ENCODE data around the gene IL17RB. TPM values are rescaled to one million over a fixed set of nuclear protein-coding genes. Genes with fewer than 3 reads are reported as not detected.
A peak's percentile ranks its signal among the peaks of the same experiment; 100 is the strongest.

The IL17RB gene
- total and polyA plus RNA-seq, 2 of the 4 experiments (the other 2 are of a cell fraction), result under 0.01 TPM; not detected in 1

DNA sequence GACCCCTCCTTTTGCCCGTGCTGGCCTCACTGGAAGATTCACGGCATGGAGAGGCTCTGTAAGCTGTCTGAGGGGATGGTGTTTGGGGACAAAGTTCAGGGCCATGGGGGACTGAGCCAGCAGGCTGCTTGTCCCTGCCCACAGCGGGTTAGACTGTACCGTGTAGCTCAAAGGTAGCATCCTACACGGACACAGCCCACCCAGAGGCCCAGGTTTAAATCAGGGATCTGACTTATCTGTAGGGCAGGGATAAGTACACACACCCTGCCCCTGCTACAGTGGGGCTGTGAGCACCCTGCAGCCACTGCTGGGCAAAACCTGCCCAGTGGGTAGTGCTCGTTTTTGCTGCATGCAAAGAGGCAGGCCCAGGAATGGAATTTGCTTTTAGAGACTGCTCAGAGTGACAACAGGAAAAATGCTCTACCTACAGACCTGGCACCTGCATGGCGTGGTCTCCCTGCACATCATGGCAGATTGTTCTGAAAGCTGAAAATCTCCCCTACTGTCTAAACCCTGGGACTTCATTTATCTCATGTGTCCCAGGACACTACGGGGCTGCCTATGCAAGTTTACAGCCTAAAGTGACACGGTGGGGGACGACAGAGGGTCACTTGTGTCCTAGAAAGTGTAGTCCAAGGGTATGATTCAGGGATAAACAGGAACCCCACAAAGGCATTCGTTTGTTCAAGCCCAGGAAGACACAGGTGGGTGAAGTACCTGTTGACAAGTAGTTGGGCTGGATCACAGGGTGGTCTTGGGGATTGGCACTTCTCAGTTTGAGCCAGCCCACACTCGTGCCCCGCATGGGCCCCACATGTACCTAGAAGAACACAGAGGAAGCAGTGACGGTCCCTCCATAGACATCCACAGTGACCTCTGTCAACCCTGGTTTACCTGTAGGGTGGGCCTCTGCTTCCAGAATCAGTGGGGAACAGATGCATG lies 27.9 kb upstream of the IL17RB start:
- Histone ChIP-seq H2AK5ac (ENCODE audit: low read depth, low read length) (no peak overlapping the region), H2AFZ (replicated peaks; ENCODE audit: low read length, poor library complexity) (peak overlapping the region; percentile 63), H4K5ac (ENCODE audit: low read depth, low read length) (no peak overlapping the region), H3K27me3 (ENCODE audit: control insufficient read depth, insufficient read depth, low read length) (peaks cover 8% of the 10 kb centered on the region), H3K4me2 (ENCODE audit: low read depth, low read length) (no peak overlapping the region), H3K27ac (ENCODE audit: insufficient read depth, low read length) (no peak overlapping the region), H3K14ac (replicated peaks; ENCODE audit: low read depth, low read length) (no peak overlapping the region), H3K23ac (ENCODE audit: low read depth, low read length) (no peak overlapping the region), H2BK120ac (ENCODE audit: low read depth, low read length) (no peak overlapping the region), H2BK15ac (ENCODE audit: low read depth, low read length) (no peak overlapping the region), H3K18ac (ENCODE audit: low read depth, low read length) (no peak overlapping the region), H2BK5ac (ENCODE audit: low read depth, low read length, poor library complexity, severe bottlenecking) (no peak overlapping the region), H3K56ac (ENCODE audit: extremely low read depth, insufficient read depth, low read length) (no peak overlapping the region), H3K79me1 (ENCODE audit: low read depth in 1 of 2, low read length in 2 of 2) (no peaks in the 10 kb centered on the region), H4K20me1 (ENCODE audit: insufficient read depth, low read length) (no peaks in the 10 kb centered on the region), H3K9ac (ENCODE audit: low read depth, low read length) (no peak overlapping the region), H3K36me3 (ENCODE audit: control insufficient read depth, insufficient read depth, low read length) (no peaks in the 10 kb centered on the region), H3K4ac (ENCODE audit: low read depth, low read length) (no peak overlapping the region), H3K9me3 (ENCODE audit: control insufficient read depth, insufficient read depth, low read length) (no peaks in the 10 kb centered on the region), H2AK9ac (replicated peaks; ENCODE audit: low read depth, low read length, poor library complexity) (no peak overlapping the region), H3K4me3 (ENCODE audit: insufficient read depth, low read depth, low read length) (no peak overlapping the region), H4K91ac (ENCODE audit: insufficient read depth, low read depth, low read length) (no peak overlapping the region), H3K9me1 (ENCODE audit: insufficient read depth, low read length) (no peaks in the 10 kb centered on the region), H3K4me1 (ENCODE audit: control insufficient read depth, insufficient read depth, low read length) (no peaks in the 10 kb centered on the region), H2BK20ac (ENCODE audit: low read depth, low read length) (no peak overlapping the region), H4K8ac (ENCODE audit: low read depth in 2 of 2, low read length in 2 of 2) (no peak overlapping the region)
- dilution Hi-C loops (cut with HindIII; ENCODE audit: low sequenced_read_pairs, unreplicated experiment), result no loop called here
- no peak for ATAC-seq (ENCODE audit: low read depth)
- DNase-seq, result no peak
- in situ Hi-C loops (cut with MboI; ENCODE audit: low sequenced_read_pairs), result no loop called here
- 80% methylated on average over 4 of the region's 14 CpGs; no CpG with 5 or more reads in 1 of the 2 experiments for whole genome bisulfite sequencing, 2 experiments (ENCODE audit: extremely low coverage in 2 of 2, insufficient read length in 1 of 2)
- ChIA-PET CTCF (no interaction called here), POLR2A (ENCODE audit: unreplicated experiment) (no interaction called here)
- no TSS peak for BruUV-seq (replicated peaks)
- intact Hi-C loops (cut with micrococcal nuclease), result no loop called here
- TF ChIP-seq, protein P1, sequence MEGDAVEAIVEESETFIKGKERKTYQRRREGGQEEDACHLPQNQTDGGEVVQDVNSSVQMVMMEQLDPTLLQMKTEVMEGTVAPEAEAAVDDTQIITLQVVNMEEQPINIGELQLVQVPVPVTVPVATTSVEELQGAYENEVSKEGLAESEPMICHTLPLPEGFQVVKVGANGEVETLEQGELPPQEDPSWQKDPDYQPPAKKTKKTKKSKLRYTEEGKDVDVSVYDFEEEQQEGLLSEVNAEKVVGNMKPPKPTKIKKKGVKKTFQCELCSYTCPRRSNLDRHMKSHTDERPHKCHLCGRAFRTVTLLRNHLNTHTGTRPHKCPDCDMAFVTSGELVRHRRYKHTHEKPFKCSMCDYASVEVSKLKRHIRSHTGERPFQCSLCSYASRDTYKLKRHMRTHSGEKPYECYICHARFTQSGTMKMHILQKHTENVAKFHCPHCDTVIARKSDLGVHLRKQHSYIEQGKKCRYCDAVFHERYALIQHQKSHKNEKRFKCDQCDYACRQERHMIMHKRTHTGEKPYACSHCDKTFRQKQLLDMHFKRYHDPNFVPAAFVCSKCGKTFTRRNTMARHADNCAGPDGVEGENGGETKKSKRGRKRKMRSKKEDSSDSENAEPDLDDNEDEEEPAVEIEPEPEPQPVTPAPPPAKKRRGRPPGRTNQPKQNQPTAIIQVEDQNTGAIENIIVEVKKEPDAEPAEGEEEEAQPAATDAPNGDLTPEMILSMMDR (conservative IDR thresholded peaks at IDR 0.05; ENCODE audit: low read depth, low read length), result no peak
- TF ChIP-seq SMC3 (IDR thresholded peaks at IDR 0.05; ENCODE audit: low read depth, low read length), result no peak
- TF ChIP-seq RFX5 (IDR thresholded peaks at IDR 0.05; ENCODE audit: low read depth, low read length), result no peak
- TF ChIP-seq CHD1 (IDR thresholded peaks at IDR 0.05; ENCODE audit: low read depth, low read length), result no peak
- no peak for TF ChIP-seq NFE2L2 (IDR thresholded peaks at IDR 0.05; ENCODE audit: low read depth, low read length)
- no peak for TF ChIP-seq RAD21 (IDR thresholded peaks at IDR 0.05; ENCODE audit: low read length)
- TF ChIP-seq POLR2A (IDR thresholded peaks at IDR 0.05; ENCODE audit: low read depth, low read length), result no peak
- no peak for TF ChIP-seq BHLHE40 (IDR thresholded peaks at IDR 0.05; ENCODE audit: low read depth, low read length)
- no peak for TF ChIP-seq MAFK (IDR thresholded peaks at IDR 0.05; ENCODE audit: low read depth, low read length)
- TF ChIP-seq CEBPB (IDR thresholded peaks at IDR 0.05; ENCODE audit: low read depth, low read length), result no peak
- TF ChIP-seq, protein P2, sequence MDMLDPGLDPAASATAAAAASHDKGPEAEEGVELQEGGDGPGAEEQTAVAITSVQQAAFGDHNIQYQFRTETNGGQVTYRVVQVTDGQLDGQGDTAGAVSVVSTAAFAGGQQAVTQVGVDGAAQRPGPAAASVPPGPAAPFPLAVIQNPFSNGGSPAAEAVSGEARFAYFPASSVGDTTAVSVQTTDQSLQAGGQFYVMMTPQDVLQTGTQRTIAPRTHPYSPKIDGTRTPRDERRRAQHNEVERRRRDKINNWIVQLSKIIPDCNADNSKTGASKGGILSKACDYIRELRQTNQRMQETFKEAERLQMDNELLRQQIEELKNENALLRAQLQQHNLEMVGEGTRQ (IDR thresholded peaks at IDR 0.05; ENCODE audit: low read depth, low read length), result no peak
- no peak for TF ChIP-seq MXI1 (IDR thresholded peaks at IDR 0.05; ENCODE audit: borderline replicate concordance, low read depth, low read length)
- TF ChIP-seq, protein P3, sequence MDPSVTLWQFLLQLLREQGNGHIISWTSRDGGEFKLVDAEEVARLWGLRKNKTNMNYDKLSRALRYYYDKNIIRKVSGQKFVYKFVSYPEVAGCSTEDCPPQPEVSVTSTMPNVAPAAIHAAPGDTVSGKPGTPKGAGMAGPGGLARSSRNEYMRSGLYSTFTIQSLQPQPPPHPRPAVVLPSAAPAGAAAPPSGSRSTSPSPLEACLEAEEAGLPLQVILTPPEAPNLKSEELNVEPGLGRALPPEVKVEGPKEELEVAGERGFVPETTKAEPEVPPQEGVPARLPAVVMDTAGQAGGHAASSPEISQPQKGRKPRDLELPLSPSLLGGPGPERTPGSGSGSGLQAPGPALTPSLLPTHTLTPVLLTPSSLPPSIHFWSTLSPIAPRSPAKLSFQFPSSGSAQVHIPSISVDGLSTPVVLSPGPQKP (IDR thresholded peaks at IDR 0.05; ENCODE audit: borderline replicate concordance, low read depth, low read length), result no peak
- TF ChIP-seq FOS (IDR thresholded peaks at IDR 0.05; ENCODE audit: low read depth, low read length), result no peak
- TF ChIP-seq MAZ (IDR thresholded peaks at IDR 0.05; ENCODE audit: borderline replicate concordance, low read depth, low read length), result no peak

Measured in IMR-90 (cell line).